ENCODE data around the gene BCL2.

GRCh38 chr18:63155910-63156773 is 163.4 kb downstream of the BCL2 start:
- TF ChIP-seq CTCF (IDR thresholded peaks at IDR 0.05) (no peak), EZH2 (IDR thresholded peaks at IDR 0.05) (no peak), EZH2phosphoT487 (IDR thresholded peaks at IDR 0.05) (no peak)
